Effector CD4-positive, alpha-beta T cell (primary cell): ENCODE measurements around the gene PHOSPHO1. TPM values are rescaled to one million over a fixed set of nuclear protein-coding genes. Genes with fewer than 3 reads are reported as not detected.
"Not testable (repeated sequence)": the region's sequence is repeated elsewhere in the genome, so short reads cannot be mapped to it uniquely, and the experiment has no call there.

Experiments used
- DNase-seq: peaks from one replicate; pipeline ENCODE4 v3.0.0-alpha.2; 2020
- total RNA-seq: gene quantifications from one replicate; lab custom pipeline; 2026; lab: John Stamatoyannopoulos, UW

Gene PHOSPHO1
- total RNA-seq = not detected

- DNase-seq = peak; percentile 83
Measured at GRCh38 chr17:49230636-49231562, at the start of gene PHOSPHO1. Gene PHOSPHO1 (minus strand): TSS chr17:49230787. CDS start chr17:49226691, 4,096 bp downstream.

DNA sequence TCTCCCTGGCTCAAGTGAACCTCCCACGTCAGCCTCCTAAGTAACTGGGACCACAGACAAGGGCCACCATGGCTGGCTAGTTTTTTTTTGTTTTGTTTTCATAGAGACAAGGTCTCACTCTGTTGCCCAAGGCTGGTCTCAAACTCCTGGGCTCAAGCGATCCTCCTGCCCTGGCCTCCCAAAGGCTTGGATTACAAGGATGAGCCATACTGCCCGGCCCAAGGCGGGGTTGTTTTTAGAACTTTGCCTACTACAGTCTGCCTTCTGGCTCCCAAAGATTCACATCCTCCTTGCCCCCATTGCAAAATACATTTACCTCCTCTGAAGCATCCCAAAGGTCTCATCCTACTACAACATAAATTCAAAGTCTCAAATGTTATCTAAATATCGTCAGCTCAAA is 49.5 kb upstream of the PHOSPHO1 start:
- DNase-seq = no peak

DNA sequence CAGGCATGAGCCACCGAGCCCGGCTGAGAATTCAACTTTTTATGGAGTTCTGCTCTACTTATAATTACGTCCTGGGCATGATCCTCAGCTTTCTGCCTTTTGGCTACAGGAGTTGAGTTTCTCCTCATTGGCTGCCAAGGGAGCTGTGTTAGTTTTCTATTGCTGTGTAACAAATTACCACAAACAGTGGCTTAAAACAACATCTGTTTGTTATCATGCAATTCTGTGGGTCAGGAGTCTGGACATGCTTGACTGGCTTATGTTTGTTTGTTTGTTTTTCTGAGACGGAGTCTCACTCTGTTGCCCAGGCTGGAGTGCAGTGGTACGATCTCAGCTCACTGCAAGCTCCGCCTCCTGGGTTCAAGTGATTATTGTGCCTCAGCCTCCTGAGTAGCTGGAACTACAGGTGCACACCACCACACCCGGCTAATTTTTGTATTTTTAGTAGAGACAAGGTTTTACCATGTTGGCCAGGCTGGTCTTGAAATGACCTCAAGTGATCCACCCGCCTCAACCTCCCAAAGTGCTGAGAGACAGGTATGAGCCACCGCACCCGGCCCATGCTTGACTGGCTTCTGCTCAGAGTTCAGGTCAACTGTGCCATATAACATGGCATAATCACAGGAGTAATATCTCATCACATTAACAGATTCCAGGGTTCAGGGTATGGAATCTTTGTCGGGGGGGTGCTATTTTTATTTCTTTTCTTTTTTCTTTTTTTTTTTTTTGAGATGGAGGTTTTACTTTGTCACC is 48.9 kb upstream of the PHOSPHO1 start:
- not testable (repeated sequence) for DNase-seq

GRCh38 chr17:49278076-49278475 is 47.5 kb upstream of the PHOSPHO1 start:
- DNase-seq = no peak

DNA sequence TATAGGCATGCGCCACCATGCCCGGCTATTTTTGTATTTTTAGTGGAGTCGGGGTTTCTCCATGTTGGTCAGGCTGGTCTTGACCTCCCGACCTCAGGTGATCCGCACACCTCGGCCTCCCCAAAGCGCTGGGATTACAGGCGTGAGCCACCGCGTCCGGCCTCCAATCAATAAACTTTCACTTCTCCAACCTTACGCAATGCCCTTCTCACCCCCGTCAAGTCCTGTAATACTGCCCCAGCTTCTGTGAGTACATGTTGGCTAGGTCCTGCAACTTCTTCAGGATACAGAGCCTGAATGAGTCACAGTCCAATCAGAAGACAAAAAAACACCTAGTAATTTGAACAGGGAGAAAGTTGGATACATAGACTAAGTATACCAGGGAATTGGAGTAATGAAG is 47.1 kb upstream of the PHOSPHO1 start:
- DNase-seq = no peak

DNA sequence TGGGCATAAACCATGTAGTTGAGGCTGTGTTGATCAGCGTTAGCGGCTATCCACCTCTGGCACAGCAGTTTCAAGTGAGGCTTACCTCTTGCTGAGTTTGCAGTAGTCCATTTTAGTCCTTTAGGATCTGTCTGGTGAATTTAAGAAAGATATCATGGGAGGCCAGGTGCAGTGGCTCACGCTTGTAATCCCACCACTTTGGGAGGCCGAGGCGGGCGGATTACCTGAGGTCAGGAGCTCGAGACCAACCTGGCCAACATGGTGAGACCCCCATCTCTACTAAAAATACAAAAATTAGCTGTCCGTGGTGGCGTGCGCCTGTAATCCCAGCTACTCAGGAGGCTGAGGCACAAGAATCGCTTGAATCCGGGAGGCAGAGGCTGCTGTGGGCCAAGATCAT is 45.4 kb upstream of the PHOSPHO1 start:
- not testable (repeated sequence) for DNase-seq

DNA sequence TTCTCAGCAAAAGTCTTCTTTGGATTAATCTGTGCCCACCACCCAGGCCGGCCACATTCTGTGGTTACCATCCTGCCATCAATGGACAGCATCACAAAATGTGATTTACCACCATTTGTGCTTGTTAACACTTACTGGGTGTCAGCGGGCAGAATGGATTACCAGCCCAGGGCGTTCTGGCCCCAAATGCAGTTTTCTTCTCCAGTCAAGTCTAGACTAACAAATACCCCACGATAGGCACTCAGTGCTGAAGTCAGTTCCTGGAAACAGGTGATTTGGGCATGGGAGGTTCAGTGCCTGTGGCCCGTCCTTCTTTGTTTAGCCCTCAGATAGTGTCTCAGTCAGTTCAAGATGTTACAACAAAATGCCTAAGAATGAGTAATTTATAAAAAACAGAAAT is 38.8 kb upstream of the PHOSPHO1 start:
- DNase-seq = no peak

DNA sequence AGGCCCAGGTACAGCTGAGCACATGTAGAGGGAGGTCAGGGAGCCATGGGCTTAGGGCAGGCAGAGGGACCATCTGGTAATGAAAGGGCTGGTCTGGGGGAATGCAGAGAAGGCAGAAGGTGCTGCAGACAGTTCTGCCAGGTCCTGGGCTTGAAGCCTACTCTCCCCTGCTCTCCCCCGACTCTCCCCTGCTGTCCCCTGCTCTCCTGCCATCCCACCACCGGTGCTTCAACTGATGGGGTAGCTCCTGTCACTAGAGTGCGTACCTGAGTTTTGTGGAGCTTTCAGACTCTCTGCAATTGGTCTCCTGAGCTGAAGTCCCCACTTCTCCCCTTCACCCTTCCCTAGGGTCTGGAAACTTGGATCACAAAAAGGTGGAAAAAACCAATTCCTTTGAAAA is 37.3 kb upstream of the PHOSPHO1 start:
- no peak for DNase-seq

GRCh38 chr17:49266233-49266632 is 35.6 kb upstream of the PHOSPHO1 start:
- no peak for DNase-seq

DNA sequence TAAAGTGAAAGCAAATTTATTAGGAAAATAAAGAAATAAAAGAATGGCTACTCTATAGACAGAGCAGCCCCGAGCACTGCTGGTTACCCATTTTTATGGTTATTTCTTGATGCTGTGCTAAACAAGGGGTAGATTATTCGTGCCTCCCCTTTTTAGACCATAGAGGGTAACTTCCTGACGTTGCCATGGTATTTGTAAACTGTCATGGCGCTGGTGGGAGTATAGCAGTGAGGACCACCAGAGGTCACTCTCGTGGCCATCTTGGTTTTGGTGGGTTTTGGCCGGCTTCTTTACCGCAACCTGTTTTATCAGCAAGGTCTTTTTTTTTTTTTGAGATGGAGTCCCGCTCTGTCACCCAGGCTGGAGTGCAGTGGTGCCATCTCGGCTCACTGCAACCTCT is 31.0 kb upstream of the PHOSPHO1 start:
- not testable (repeated sequence) for DNase-seq

- no peak for DNase-seq
Measured at GRCh38 chr17:49260817-49261291, 30.3 kb upstream of the PHOSPHO1 start.

GRCh38 chr17:49260011-49260816 is 29.6 kb upstream of the PHOSPHO1 start:
- peak; percentile 9 for DNase-seq

DNA sequence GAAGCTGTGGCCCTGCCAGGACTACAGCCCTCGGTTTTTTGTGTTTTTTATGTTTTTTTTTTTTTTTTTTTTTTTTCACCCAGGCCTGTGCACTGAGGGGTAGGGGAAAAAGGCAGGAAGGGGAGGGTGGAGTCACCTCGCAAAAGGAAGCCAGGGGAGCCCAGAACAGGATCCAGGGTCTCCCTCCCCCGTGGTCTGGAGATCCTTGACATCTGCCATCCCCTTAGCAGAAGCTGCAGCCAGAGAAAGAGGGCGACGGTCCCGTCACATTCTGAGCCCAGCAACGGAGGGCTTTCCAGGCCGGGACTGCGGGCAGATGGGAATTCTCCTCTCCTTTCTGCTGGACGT is 29.1 kb upstream of the PHOSPHO1 start:
- no peak for DNase-seq

- no peak for DNase-seq
Measured at GRCh38 chr17:49258394-49258793, 27.8 kb upstream of the PHOSPHO1 start.

GRCh38 chr17:49255125-49255524 is 24.5 kb upstream of the PHOSPHO1 start:
- no peak for DNase-seq

GRCh38 chr17:49254066-49254465 is 23.5 kb upstream of the PHOSPHO1 start:
- no peak for DNase-seq

- no peak for DNase-seq
Measured at GRCh38 chr17:49252148-49252695, 21.6 kb upstream of the PHOSPHO1 start.

DNA sequence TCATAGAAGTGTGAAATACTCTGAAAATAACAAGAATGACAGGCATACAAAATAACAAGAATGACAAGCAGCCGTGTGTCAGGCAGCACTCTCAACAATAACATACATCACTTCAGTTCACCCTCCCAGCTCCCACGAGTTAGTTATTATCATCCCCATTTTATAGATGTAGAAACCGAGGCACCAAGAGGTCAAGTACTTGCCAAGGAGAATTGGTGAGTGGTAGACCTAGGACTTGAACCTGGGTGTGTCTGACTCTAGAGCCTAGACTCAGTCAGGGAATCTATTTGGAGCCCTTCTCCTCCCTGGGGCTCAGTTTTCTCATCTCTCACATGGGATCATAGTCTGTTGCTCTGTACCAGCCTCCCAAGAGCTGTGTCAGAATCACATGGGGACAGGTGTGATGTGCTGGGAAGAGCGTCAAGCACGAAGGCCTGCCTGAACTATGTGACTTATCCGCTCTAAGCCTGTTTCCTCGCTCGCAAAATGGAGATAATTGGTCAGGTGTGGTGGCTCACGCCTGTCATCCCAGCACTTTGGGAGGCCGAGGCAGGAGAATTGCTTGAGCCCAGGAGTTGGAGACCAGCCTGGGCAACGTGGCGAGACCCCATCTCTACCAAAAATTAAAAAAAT is 19.4 kb upstream of the PHOSPHO1 start:
- no peak for DNase-seq

DNA sequence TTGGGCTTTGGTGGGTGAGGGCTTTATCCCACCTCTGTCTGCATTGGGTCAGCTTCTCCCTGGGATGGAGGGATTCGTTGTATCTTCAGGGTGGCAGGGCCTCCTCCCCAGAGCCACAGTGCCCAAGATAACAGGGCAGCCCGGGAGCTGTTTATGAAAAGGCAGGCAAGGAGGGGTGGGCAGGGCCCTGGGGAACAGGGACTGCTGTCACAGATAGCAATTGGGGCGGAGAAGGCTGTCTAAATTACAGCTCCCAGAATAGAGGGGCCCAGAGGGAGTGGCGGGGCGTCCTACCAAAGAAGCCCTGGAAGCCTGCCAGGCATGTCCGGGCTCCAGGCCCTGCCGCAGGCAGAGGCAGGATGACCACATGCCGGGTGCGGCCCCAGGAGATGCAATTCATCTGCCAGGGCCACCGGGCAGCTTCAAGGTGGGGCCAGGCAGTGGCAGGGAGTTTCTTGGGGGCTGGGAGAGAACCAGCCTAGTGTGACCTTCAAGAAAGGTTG is 18.8 kb upstream of the PHOSPHO1 start:
- DNase-seq = no peak

- no peak for DNase-seq
Measured at GRCh38 chr17:49247944-49248343, 17.4 kb upstream of the PHOSPHO1 start.

GRCh38 chr17:49244839-49245238 is 14.3 kb upstream of the PHOSPHO1 start:
- no peak for DNase-seq

DNA sequence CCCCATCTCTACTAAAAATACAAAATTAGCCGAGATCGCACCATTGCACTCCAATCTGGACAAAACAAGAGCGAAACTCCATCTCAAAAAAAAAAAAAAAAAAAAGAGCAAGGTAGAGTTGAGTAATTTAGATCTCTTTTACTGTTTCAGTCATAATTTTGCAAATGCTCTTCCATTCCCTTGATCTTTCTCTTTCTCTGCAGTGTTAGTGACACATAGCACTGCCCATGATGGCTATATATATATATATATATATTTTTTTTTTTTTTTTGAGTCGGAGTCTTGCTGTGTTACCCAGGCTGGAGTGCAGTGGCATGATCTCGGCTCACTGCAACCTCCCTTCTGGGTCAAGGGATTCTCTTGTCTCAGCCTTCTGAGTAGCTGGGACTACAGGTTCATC is 12.2 kb upstream of the PHOSPHO1 start:
- no peak for DNase-seq
